HepG2 (cell line): ENCODE results near the gene B3GNT9. TPM values are rescaled to one million over a fixed set of nuclear protein-coding genes. Genes with fewer than 3 reads are reported as not detected.

Experiments
- ATF1 ChIP-seq: IDR thresholded peaks from 2 replicates; pipeline ENCODE4 v1.6.1; 2016; ENCODE audit warnings: mild to moderate bottlenecking, control low read depth
- ATF7-NPFF ChIP-seq: sonication (generic); formaldehyde crosslinking; IDR thresholded peaks from 2 replicates; pipeline ENCODE4 v1.8.1; 2023; ENCODE audit warnings: mild to moderate bottlenecking, low read depth, missing genetic modification reagents, moderate library complexity
- BHLHE40 ChIP-seq: IDR thresholded peaks from 2 replicates; pipeline ENCODE4 v1.6.1; 2011; ENCODE audit warnings: low read length, improper control_type of control experiment
- HMG20A ChIP-seq: IDR thresholded peaks from 2 replicates; pipeline ENCODE4 v1.6.1; 2016; ENCODE audit warnings: borderline replicate concordance
- JUN ChIP-seq: sonication (generic); formaldehyde crosslinking; IDR thresholded peaks from 2 replicates; pipeline ENCODE4 v1.4.0; 2020; ENCODE audit warnings: mild to moderate bottlenecking, missing genetic modification reagents
- RBFOX2 ChIP-seq: fragments of 200-400 bp; formaldehyde crosslinking; IDR thresholded peaks from 2 replicates; pipeline ENCODE4 v1.6.1; 2017; ENCODE audit warnings: low read depth, mild to moderate bottlenecking, low read length
- SIX4 ChIP-seq: sonication (generic); formaldehyde crosslinking; IDR thresholded peaks from 2 replicates; pipeline ENCODE4 v1.4.0; 2020; ENCODE audit warnings: missing genetic modification reagents
- SPEN ChIP-seq: sonication (generic); formaldehyde crosslinking; IDR thresholded peaks from 2 replicates; pipeline ENCODE4 v1.5.1; 2020; ENCODE audit warnings: low read depth, mild to moderate bottlenecking, missing genetic modification reagents
- SRSF1 ChIP-seq: fragments of 200-400 bp; formaldehyde crosslinking; optimal IDR thresholded peaks from 2 replicates; pipeline ENCODE3; 2017; ENCODE audit warnings: mild to moderate bottlenecking, low read depth, low read length, moderate library complexity
- ZBTB1 ChIP-seq: sonication (generic); formaldehyde crosslinking; IDR thresholded peaks from 2 replicates; pipeline ENCODE4 v1.4.0; 2020; ENCODE audit warnings: missing genetic modification reagents, borderline replicate concordance
- ZHX2 ChIP-seq, 2 experiments: sonication (generic) in 1 of 2; formaldehyde crosslinking in 1 of 2; IDR thresholded peaks; 2 replicates each; pipeline versions ENCODE4 v1.6.1 to v1.9.0; 2014 to 2022; ENCODE audit warnings: antibody characterized with exemption in 1 of 2, borderline replicate concordance in 1 of 2, inconsistent platforms in 1 of 2, low read depth in 1 of 2, missing genetic modification reagents in 1 of 2
- ZNF101 ChIP-seq: sonication (generic); formaldehyde crosslinking; IDR thresholded peaks from 2 replicates; pipeline ENCODE4 v1.4.0; 2020; ENCODE audit warnings: mild to moderate bottlenecking, low read depth, missing genetic modification reagents, borderline replicate concordance
- ZNF30 ChIP-seq: sonication (generic); formaldehyde crosslinking; IDR thresholded peaks from 2 replicates; pipeline ENCODE4 v1.5.0; 2020; ENCODE audit warnings: mild to moderate bottlenecking, missing genetic modification reagents
- ZNF354B ChIP-seq: sonication (generic); formaldehyde crosslinking; IDR thresholded peaks from 2 replicates; pipeline ENCODE4 v1.8.0; 2022; ENCODE audit warnings: mild to moderate bottlenecking, missing genetic modification reagents
- ZNF382 ChIP-seq: sonication (generic); formaldehyde crosslinking; IDR thresholded peaks from 2 replicates; pipeline ENCODE4 v1.5.0; 2020; ENCODE audit warnings: missing genetic modification reagents, mild to moderate bottlenecking, borderline replicate concordance
- ZNF441 ChIP-seq: sonication (generic); formaldehyde crosslinking; IDR thresholded peaks from 2 replicates; pipeline ENCODE4 v1.7.0; 2021; ENCODE audit warnings: missing genetic modification reagents, borderline replicate concordance
- ZNF550 ChIP-seq: sonication (generic); formaldehyde crosslinking; IDR thresholded peaks from 2 replicates; pipeline ENCODE4 v1.4.0; 2020; ENCODE audit warnings: mild to moderate bottlenecking, missing genetic modification reagents, borderline replicate concordance
- ZNF639 ChIP-seq: conservative IDR thresholded peaks from 2 replicates; pipeline ENCODE4 v1.6.1; 2018; ENCODE audit warnings: missing genetic modification reagents
- ZNF652 ChIP-seq: IDR thresholded peaks from 2 replicates; pipeline ENCODE4 v1.6.1; 2016; ENCODE audit warnings: low read depth, borderline replicate concordance
- ZNF740 ChIP-seq: sonication (generic); formaldehyde crosslinking; IDR thresholded peaks from 2 replicates; pipeline ENCODE4 v1.4.0; 2020; ENCODE audit warnings: missing genetic modification reagents
- polyA plus RNA-seq, 8 experiments: library from polyadenylated mRNA; depleted of rRNA in 3 of 8; stranded (reverse) in 7 of 8; unstranded in 1 of 8; fragments of >200 nt; fragmentation: Illumina TruSeq in 4 of 8; extraction: Trizol in 4 of 8; gene quantifications; 2 replicates each; pipeline versions ENCODE4 v1.2.1 to v1.2.3, GENCODE V29; 2011 to 2016; ENCODE audit warnings: low read depth in 4 of 8, missing spikeins in 1 of 8, mixed read lengths in 1 of 8; ENCODE audit not compliant: insufficient read depth in 1 of 8
- total RNA-seq, 5 experiments: library from RNA; depleted of rRNA; stranded (reverse); fragments of >200 nt; fragmentation: Illumina TruSeq; extraction: Trizol; gene quantifications; 2 replicates each; pipeline ENCODE4 v1.2.3, GENCODE V29; 2016; ENCODE audit warnings: low read depth in 1 of 5

B3GNT9 gene
- total and polyA plus RNA-seq, 2 of the 13 experiments (the other 11 are each of a cell fraction or from before 2014, with no cell fraction given) = 1.5 to 3.1 TPM

- TF ChIP-seq ZNF382 (CRISPR knock-in tag) (no peak), ZNF30 (CRISPR knock-in tag) (no peak), ZNF740 (CRISPR knock-in tag) (no peak; the same call in 1 of the 2 replicates), ZHX2 (IDR thresholded peaks at IDR 0.05; ENCODE audit: low read depth) (no peak), ZHX2 (CRISPR knock-in tag; IDR thresholded peaks at IDR 0.05; ENCODE audit: borderline replicate concordance) (no peak), ZBTB1 (no peak), ZNF652 (CRISPR knock-in tag) (no peak; the same call in 1 of the 2 replicates), BHLHE40 (no peak), ZNF101 (CRISPR knock-in tag) (no peak), ZNF550 (CRISPR knock-in tag) (no peak; the same call in 1 of the 2 replicates), ZNF639 (CRISPR knock-in tag) (no peak), RBFOX2 (no peak), ATF1 (no peak), SRSF1 (no peak), ZNF441 (CRISPR knock-in tag) (peak; percentile 81; the same call in 1 of the 2 replicates), HMG20A (CRISPR knock-in tag) (no peak), SIX4 (CRISPR knock-in tag) (no peak), SPEN (CRISPR knock-in tag) (no peak; the same call in 1 of the 2 replicates), JUN (CRISPR knock-in tag) (no peak), ZNF354B (CRISPR knock-in tag) (peak; percentile 18; the same call in 1 of the 2 replicates), ATF7-NPFF (CRISPR knock-in tag) (no peak)
These were observed 20.3 kb upstream of the B3GNT9 start (continued) for GRCh38 chr16:67170949-67171649.
